G401 (cell line): ENCODE measurements around the gene NBR1. TPM values are rescaled to one million over a fixed set of nuclear protein-coding genes. Genes with fewer than 3 reads are reported as not detected.
"Not testable (repeated sequence)": the region's sequence is repeated elsewhere in the genome, so short reads cannot be mapped to it uniquely, and the experiment has no call there.

Experiments used
- DNase-seq: peaks from one replicate; pipeline ENCODE4 v3.0.0-alpha.2; 2015; ENCODE audit warnings: low spot score
- in situ Hi-C: cut with HindIII; loops from 2 replicates; pipeline ENCODE4 v1.10.0; 2016; ENCODE audit warnings: low sequenced_read_pairs, mixed read lengths
- total RNA-seq: library from RNA; depleted of rRNA; stranded (reverse); fragments of >200 nt; shearing (Covaris generic); gene quantifications from 2 replicates; pipeline ENCODE4 v1.2.3, GENCODE V29; 2014; rRNA removed

The NBR1 gene
- total RNA-seq, 1 experiment from 2014 or later, result 63.6 TPM

DNA sequence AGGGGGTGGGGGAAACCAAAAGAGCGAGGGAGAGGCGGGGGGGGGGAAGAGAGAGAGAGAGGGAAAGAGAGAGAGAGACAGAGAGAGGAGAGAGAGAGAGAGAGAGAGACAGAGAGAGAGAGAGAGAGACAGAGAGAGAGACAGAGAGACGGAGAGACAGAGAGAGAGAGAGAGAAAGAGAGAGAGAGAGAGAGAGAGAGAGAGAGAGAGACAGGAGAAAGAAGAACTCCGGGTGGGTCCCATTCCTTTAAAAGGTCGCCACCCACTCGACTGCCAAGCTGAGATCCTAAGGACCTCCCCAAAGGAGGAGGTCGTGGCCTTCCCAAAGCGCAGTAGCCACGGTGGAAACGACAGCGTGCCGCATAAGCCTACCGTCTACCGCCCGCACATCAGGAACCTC, 62.2 kb downstream of the NBR1 start:
- in situ Hi-C loops, DNase-seq: not testable (repeated sequence)

DNA sequence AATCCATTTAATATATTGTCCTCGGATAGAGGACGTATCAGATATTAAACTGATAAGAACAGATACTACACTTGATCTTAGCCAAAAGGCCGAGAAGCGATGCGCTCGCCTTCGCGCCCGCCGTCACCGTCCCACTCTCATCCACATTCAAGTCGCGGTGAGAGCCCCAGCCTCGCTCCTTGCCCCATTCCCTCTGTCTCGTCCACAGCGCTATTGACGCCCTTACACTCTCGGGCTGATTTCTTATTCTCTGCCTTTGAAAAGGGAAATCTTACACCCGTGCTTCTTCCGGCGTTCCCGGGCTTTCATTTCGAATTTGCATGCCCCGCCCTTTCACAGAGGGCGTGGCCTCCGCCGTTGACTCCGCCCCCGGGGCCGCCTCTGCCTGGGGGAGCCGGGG, 62.9 kb downstream of the NBR1 start, which contains the start of gene RNU2-1:
Gene RNU2-1, minus strand, starts transcription at position 101 of the 400 bp plus-strand sequence.
- DNase-seq, in situ Hi-C loops: not testable (repeated sequence)

DNA sequence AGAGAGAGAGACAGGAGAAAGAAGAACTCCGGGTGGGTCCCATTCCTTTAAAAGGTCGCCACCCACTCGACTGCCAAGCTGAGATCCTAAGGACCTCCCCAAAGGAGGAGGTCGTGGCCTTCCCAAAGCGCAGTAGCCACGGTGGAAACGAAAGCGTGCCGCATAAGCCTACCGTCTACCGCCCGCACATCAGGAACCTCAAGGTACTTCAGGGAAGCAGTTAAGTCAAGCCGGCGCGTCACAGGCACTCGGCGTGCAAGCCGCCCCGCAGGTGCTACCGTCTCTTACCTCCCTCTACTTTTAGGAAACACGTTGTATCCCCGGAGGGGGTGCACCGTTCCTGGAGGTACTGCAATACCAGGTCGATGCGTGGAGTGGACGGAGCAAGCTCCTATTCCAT, 68.6 kb downstream of the NBR1 start:
- DNase-seq, in situ Hi-C loops: not testable (repeated sequence)

GRCh38 chr17:43240596-43241352, 69.8 kb downstream of the NBR1 start:
- DNase-seq, in situ Hi-C loops: not testable (repeated sequence)

- in situ Hi-C loops, DNase-seq: not testable (repeated sequence)
Measured at GRCh38 chr17:43246456-43246855, 75.4 kb downstream of the NBR1 start.

Other genes starting within 250 kb of the NBR1 start
- 15.3 and 42.3 TPM in 2 replicates for gene AARSD1, start 206.8 kb upstream of the NBR1 start, total RNA-seq
- gene PTGES3L, start 191.1 kb upstream of the NBR1 start, total RNA-seq, result not detected in 2 replicates
- 7.2 and 9.5 TPM in 2 replicates for gene RUNDC1, start 190.6 kb upstream of the NBR1 start, total RNA-seq
- 1,864 and 2,481 TPM in 2 replicates for gene RPL27, start 172.8 kb upstream of the NBR1 start, total RNA-seq
- gene IFI35, start 164.4 kb upstream of the NBR1 start, total RNA-seq, result 34.8 and 41.6 TPM in 2 replicates
- 307 and 355 TPM in 2 replicates for gene VAT1, start 148.8 kb upstream of the NBR1 start, total RNA-seq
- gene RND2, start 146.0 kb upstream of the NBR1 start, total RNA-seq, result 10.4 and 10.9 TPM in 2 replicates
- 22.8 and 53.3 TPM in 2 replicates for gene BRCA1, start 45.9 kb upstream of the NBR1 start, total RNA-seq
- gene TMEM106A, start 40.7 kb downstream of the NBR1 start, total RNA-seq, result not detected in 2 replicates
- not detected in 2 replicates for gene CCDC200, start 57.4 kb downstream of the NBR1 start, total RNA-seq
- gene RNU2-1, start 62.8 kb downstream of the NBR1 start, total RNA-seq, result not detected in 2 replicates
- gene ARL4D, start 227.8 kb downstream of the NBR1 start, total RNA-seq, result 16.7 and 17.6 TPM in 2 replicates